DOHH2 (cell line): ENCODE results near the gene DLG5.

Experiments used
- CTCF ChIP-seq: fragments of 200-600 bp; sonication (generic); IDR thresholded peaks from one replicate; pipeline ENCODE4 v1.5.1; 2014; ENCODE audit warnings: antibody characterized with exemption, mild to moderate bottlenecking, low read depth, low read length; ENCODE audit not compliant: poor library complexity, severe bottlenecking
- EZH2phosphoT487 ChIP-seq: fragments of 200-600 bp; sonication (generic); IDR thresholded peaks from 2 replicates; pipeline ENCODE4 v1.6.1; 2017; ENCODE audit warnings: borderline replicate concordance, mild to moderate bottlenecking, antibody characterized with exemption, low read length, moderate library complexity, mixed read lengths

- TF ChIP-seq CTCF (no peak), EZH2phosphoT487 (no peak)
These were observed 94.3 kb downstream of the DLG5 start for GRCh38 chr10:77832238-77832637.
